ENCODE data around the gene RUNX1.

- TF ChIP-seq GATA2 (IDR thresholded peaks at IDR 0.05; ENCODE audit: low read depth, low read length) = no peak
- TF ChIP-seq GATA3 (IDR thresholded peaks at IDR 0.05; ENCODE audit: low read depth, low read length) = no peak
Observed at GRCh38 chr21:35062016-35062415, 12.9 kb upstream of the RUNX1 start.
